GM23338 (cell line): ENCODE measurements around the gene PRDM9. TPM values are rescaled to one million over a fixed set of nuclear protein-coding genes. Genes with fewer than 3 reads are reported as not detected.

ENCODE experiments used
- ATAC-seq: fragments of 200-7000 bp; cut with Tn5 transposase; 3 replicates; pipeline ENCODE4 v1.9.1; 2020
- DNase-seq: peaks from one replicate; pipeline ENCODE4 v3.0.0-alpha.2; 2015; ENCODE audit warnings: low spot score
- H2AFZ ChIP-seq: fragments of 200-600 bp; sonication (generic); 2 replicates; pipeline ENCODE4 v1.8.0; 2016; ENCODE audit warnings: antibody characterized with exemption, mild to moderate bottlenecking, moderate library complexity
- H3F3A ChIP-seq: fragments of 200-600 bp; sonication (generic); replicated peaks from 2 replicates; pipeline ENCODE4 v1.8.0; 2017; ENCODE audit warnings: antibody characterized with exemption, mixed run types, low read depth
- H3K27ac ChIP-seq: fragments of 200-600 bp; sonication (generic); 2 replicates; pipeline ENCODE4 v1.6.1; 2016; ENCODE audit warnings: low read depth
- H3K27me3 ChIP-seq: fragments of 200-600 bp; sonication (generic); 2 replicates; pipeline ENCODE4 v1.8.0; 2016; ENCODE audit warnings: mild to moderate bottlenecking, mixed run types, moderate library complexity; ENCODE audit not compliant: insufficient read depth
- H3K36me3 ChIP-seq: fragments of 200-600 bp; sonication (generic); 2 replicates; pipeline ENCODE4 v1.8.0; 2016; ENCODE audit warnings: mild to moderate bottlenecking; ENCODE audit not compliant: insufficient read depth
- H3K4me1 ChIP-seq: fragments of 200-600 bp; sonication (generic); 2 replicates; pipeline ENCODE4 v1.8.0; 2016; ENCODE audit warnings: mild to moderate bottlenecking, moderate library complexity; ENCODE audit not compliant: insufficient read depth
- H3K4me2 ChIP-seq: fragments of 200-600 bp; sonication (generic); 2 replicates; pipeline ENCODE4 v1.7.1; 2017; ENCODE audit warnings: mixed run types
- H3K4me3 ChIP-seq: fragments of 200-600 bp; sonication (generic); 2 replicates; pipeline ENCODE4 v1.6.1; 2016; ENCODE audit warnings: mixed run types
- H3K79me2 ChIP-seq: fragments of 200-600 bp; sonication (generic); replicated peaks from 2 replicates; pipeline ENCODE4 v1.8.0; 2017; ENCODE audit warnings: mild to moderate bottlenecking; ENCODE audit not compliant: insufficient read depth
- H3K9me2 ChIP-seq: fragments of 200-600 bp; sonication (generic); 2 replicates; pipeline ENCODE4 v1.8.0; 2017; ENCODE audit not compliant: insufficient read depth
- H4K20me1 ChIP-seq: fragments of 200-600 bp; sonication (generic); replicated peaks from 2 replicates; pipeline ENCODE4 v1.8.0; 2017; ENCODE audit warnings: mild to moderate bottlenecking; ENCODE audit not compliant: insufficient read depth
- H3K27ac Mint-ChIP-seq: 2 replicates; pipeline ENCODE4 v1.8.0; 2020; ENCODE audit warnings: inconsistent platforms, mild to moderate bottlenecking, moderate library complexity, mixed read lengths
- H3K27me3 Mint-ChIP-seq: 3 replicates; pipeline ENCODE4 v1.8.0; 2022; ENCODE audit warnings: low read depth, mild to moderate bottlenecking, moderate library complexity, mixed read lengths, inconsistent platforms; ENCODE audit not compliant: insufficient read depth, poor library complexity
- H3K36me3 Mint-ChIP-seq: 3 replicates; pipeline ENCODE4 v1.8.0; 2021; ENCODE audit warnings: low read depth, mild to moderate bottlenecking, inconsistent platforms, moderate library complexity, mixed read lengths
- H3K4me1 Mint-ChIP-seq: 3 replicates; pipeline ENCODE4 v1.8.0; 2020; ENCODE audit warnings: mild to moderate bottlenecking, inconsistent platforms, mixed read lengths
- H3K4me3 Mint-ChIP-seq: 3 replicates; pipeline ENCODE4 v1.8.0; 2021; ENCODE audit warnings: moderate library complexity, mild to moderate bottlenecking, inconsistent platforms, mixed read lengths
- H3K9me3 Mint-ChIP-seq: 3 replicates; pipeline ENCODE4 v1.8.0; 2020; ENCODE audit warnings: moderate library complexity, mild to moderate bottlenecking, inconsistent platforms, mixed read lengths
- CREB1 ChIP-seq: fragments of 250-450 bp; sonication (Bioruptor Pico); IDR thresholded peaks from 2 replicates; pipeline ENCODE4 v1.5.0; 2020; ENCODE audit warnings: low read depth, mild to moderate bottlenecking, moderate library complexity
- EZH2phosphoT487 ChIP-seq: fragments of 200-600 bp; sonication (generic); IDR thresholded peaks from one replicate; pipeline ENCODE4 v1.8.1; 2018; ENCODE audit warnings: antibody characterized with exemption; ENCODE audit not compliant: unreplicated experiment
- JUNB ChIP-seq: IDR thresholded peaks from one replicate; pipeline ENCODE4 v1.6.1; 2016; ENCODE audit warnings: antibody characterized with exemption; ENCODE audit not compliant: unreplicated experiment
- NANOG ChIP-seq: IDR thresholded peaks from 2 replicates; pipeline ENCODE4 v1.6.1; 2016; ENCODE audit warnings: antibody characterized with exemption, borderline replicate concordance
- POLR2AphosphoS5 ChIP-seq: IDR thresholded peaks from 2 replicates; pipeline ENCODE4 v1.6.1; 2016; ENCODE audit warnings: antibody characterized with exemption, low read depth
- ZNF114 ChIP-seq: fragments of 250-450 bp; sonication (Bioruptor Pico); IDR thresholded peaks from 2 replicates; pipeline ENCODE4 v1.5.0; 2020; ENCODE audit warnings: mild to moderate bottlenecking, moderate library complexity
- ZNF331 ChIP-seq: fragments of 250-450 bp; sonication (Bioruptor Pico); IDR thresholded peaks from 2 replicates; pipeline ENCODE4 v1.5.0; 2020; ENCODE audit warnings: low read depth, mild to moderate bottlenecking, moderate library complexity
- polyA plus RNA-seq: library from polyadenylated mRNA; unstranded; fragments of >200 nt; fragmentation: Nextera tagmentation; extraction: Ambion mirVana; gene quantifications from 2 replicates; pipeline ENCODE4 v1.2.1, GENCODE V29; 2016
- total RNA-seq: library from RNA; depleted of rRNA; stranded (reverse); fragments of >200 nt; shearing (Covaris generic); gene quantifications from 2 replicates; pipeline ENCODE4 v1.2.3, GENCODE V29; 2014
- TF ChIP-seq, protein P1 (sequence below), 2 experiments: fragments of 200-600 bp in 1 of 2; sonication (generic) in 1 of 2; conservative IDR thresholded peaks; 2 replicates each; pipeline versions ENCODE4 v1.5.1 to v1.6.1; 2016 to 2017; ENCODE audit warnings: antibody characterized with exemption in 2 of 2, low read depth in 2 of 2, mild to moderate bottlenecking in 2 of 2, moderate library complexity in 1 of 2
- TF ChIP-seq, protein P2 (sequence below): fragments of 250-450 bp; sonication (Bioruptor Pico); IDR thresholded peaks from 2 replicates; pipeline ENCODE4 v1.5.0; 2020; ENCODE audit warnings: mild to moderate bottlenecking, moderate library complexity

PRDM9 gene
- total and polyA plus RNA-seq, 2 experiments from 2014 or later, result not detected

DNA sequence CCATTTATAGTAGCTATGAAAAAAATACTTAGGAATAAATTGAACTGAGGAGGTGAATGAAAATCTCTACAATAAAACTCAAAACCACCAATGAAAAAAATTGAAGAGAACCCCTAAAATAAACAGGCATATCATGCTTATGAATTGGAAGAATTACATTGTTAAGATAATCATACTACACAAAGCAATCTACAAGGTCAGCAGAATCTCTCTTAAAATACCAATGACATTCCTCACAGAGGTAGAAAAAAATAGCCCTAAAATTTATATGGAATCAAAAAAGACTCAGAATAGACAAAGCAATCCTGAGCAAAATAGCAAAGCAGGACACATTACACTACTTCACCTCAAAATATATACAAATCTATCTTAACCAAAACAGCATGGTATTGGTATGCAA, 23.2 kb downstream of the PRDM9 start:
- H3K36me3 ChIP-seq, result no peaks in the 10 kb centered on the region
- H3K36me3 Mint-ChIP-seq, result peaks cover 20% of the 10 kb centered on the region
- no peak for TF ChIP-seq EZH2phosphoT487
- TF ChIP-seq, protein P1, sequence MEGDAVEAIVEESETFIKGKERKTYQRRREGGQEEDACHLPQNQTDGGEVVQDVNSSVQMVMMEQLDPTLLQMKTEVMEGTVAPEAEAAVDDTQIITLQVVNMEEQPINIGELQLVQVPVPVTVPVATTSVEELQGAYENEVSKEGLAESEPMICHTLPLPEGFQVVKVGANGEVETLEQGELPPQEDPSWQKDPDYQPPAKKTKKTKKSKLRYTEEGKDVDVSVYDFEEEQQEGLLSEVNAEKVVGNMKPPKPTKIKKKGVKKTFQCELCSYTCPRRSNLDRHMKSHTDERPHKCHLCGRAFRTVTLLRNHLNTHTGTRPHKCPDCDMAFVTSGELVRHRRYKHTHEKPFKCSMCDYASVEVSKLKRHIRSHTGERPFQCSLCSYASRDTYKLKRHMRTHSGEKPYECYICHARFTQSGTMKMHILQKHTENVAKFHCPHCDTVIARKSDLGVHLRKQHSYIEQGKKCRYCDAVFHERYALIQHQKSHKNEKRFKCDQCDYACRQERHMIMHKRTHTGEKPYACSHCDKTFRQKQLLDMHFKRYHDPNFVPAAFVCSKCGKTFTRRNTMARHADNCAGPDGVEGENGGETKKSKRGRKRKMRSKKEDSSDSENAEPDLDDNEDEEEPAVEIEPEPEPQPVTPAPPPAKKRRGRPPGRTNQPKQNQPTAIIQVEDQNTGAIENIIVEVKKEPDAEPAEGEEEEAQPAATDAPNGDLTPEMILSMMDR (conservative IDR thresholded peaks at IDR 0.05; ENCODE audit: low read depth in 2 of 2), result no peak
- no peak for TF ChIP-seq ZNF331 (CRISPR knock-in tag)
- TF ChIP-seq NANOG, result no peak
- TF ChIP-seq ZNF114, result no peak
- no peak for TF ChIP-seq CREB1 (CRISPR knock-in tag)
- TF ChIP-seq, protein P2, sequence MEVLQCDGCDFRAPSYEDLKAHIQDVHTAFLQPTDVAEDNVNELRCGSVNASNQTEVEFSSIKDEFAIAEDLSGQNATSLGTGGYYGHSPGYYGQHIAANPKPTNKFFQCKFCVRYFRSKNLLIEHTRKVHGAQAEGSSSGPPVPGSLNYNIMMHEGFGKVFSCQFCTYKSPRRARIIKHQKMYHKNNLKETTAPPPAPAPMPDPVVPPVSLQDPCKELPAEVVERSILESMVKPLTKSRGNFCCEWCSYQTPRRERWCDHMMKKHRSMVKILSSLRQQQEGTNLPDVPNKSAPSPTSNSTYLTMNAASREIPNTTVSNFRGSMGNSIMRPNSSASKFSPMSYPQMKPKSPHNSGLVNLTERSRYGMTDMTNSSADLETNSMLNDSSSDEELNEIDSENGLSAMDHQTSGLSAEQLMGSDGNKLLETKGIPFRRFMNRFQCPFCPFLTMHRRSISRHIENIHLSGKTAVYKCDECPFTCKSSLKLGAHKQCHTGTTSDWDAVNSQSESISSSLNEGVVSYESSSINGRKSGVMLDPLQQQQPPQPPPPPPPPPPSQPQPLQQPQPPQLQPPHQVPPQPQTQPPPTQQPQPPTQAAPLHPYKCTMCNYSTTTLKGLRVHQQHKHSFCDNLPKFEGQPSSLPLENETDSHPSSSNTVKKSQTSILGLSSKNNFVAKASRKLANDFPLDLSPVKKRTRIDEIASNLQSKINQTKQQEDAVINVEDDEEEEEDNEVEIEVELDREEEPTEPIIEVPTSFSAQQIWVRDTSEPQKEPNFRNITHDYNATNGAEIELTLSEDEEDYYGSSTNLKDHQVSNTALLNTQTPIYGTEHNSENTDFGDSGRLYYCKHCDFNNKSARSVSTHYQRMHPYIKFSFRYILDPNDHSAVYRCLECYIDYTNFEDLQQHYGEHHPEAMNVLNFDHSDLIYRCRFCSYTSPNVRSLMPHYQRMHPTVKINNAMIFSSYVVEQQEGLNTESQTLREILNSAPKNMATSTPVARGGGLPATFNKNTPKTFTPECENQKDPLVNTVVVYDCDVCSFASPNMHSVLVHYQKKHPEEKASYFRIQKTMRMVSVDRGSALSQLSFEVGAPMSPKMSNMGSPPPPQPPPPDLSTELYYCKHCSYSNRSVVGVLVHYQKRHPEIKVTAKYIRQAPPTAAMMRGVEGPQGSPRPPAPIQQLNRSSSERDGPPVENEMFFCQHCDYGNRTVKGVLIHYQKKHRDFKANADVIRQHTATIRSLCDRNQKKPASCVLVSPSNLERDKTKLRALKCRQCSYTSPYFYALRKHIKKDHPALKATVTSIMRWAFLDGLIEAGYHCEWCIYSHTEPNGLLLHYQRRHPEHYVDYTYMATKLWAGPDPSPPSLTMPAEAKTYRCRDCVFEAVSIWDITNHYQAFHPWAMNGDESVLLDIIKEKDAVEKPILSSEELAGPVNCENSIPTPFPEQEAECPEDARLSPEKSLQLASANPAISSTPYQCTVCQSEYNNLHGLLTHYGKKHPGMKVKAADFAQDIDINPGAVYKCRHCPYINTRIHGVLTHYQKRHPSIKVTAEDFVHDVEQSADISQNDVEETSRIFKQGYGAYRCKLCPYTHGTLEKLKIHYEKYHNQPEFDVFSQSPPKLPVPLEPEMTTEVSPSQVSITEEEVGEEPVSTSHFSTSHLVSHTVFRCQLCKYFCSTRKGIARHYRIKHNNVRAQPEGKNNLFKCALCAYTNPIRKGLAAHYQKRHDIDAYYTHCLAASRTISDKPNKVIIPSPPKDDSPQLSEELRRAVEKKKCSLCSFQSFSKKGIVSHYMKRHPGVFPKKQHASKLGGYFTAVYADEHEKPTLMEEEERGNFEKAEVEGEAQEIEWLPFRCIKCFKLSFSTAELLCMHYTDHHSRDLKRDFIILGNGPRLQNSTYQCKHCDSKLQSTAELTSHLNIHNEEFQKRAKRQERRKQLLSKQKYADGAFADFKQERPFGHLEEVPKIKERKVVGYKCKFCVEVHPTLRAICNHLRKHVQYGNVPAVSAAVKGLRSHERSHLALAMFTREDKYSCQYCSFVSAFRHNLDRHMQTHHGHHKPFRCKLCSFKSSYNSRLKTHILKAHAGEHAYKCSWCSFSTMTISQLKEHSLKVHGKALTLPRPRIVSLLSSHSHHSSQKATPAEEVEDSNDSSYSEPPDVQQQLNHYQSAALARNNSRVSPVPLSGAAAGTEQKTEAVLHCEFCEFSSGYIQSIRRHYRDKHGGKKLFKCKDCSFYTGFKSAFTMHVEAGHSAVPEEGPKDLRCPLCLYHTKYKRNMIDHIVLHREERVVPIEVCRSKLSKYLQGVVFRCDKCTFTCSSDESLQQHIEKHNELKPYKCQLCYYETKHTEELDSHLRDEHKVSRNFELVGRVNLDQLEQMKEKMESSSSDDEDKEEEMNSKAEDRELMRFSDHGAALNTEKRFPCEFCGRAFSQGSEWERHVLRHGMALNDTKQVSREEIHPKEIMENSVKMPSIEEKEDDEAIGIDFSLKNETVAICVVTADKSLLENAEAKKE (CRISPR knock-in tag), result no peak
- no peak for TF ChIP-seq POLR2AphosphoS5
- TF ChIP-seq JUNB, result no peak
- no peak overlapping the region for H3K27ac ChIP-seq
- DNase-seq (no peak), ATAC-seq (no peak)
- H3K9me3 Mint-ChIP-seq, result peaks cover 20% of the 10 kb centered on the region
- H4K20me1 ChIP-seq, result no peaks in the 10 kb centered on the region
- H3K4me1 ChIP-seq, result no peaks in the 10 kb centered on the region
- no peak overlapping the region for H2AFZ ChIP-seq
- no peaks in the 10 kb centered on the region for H3F3A ChIP-seq
- peaks cover 3% of the 10 kb centered on the region for H3K27me3 Mint-ChIP-seq
- H3K9me2 ChIP-seq, result peaks cover 6% of the 10 kb centered on the region; the same call in 1 of the 2 replicates
- no peaks in the 10 kb centered on the region for H3K27me3 ChIP-seq
- H3K27ac Mint-ChIP-seq, result no peak overlapping the region
- peaks cover 7% of the 10 kb centered on the region for H3K4me1 Mint-ChIP-seq
- H3K79me2 ChIP-seq, result no peaks in the 10 kb centered on the region
- no peak overlapping the region for H3K4me3 Mint-ChIP-seq
- no peak overlapping the region for H3K4me3 ChIP-seq
- H3K4me2 ChIP-seq, result no peak overlapping the region
